Stimulated activated CD8-positive, alpha-beta memory T cell treated with anti-CD3 and anti-CD28 coated beads, Interleukin-7, amount 100 ng/mL, for 1 hour (primary cell): Measurements from ENCODE around the gene GALNS.
A peak's percentile ranks its signal among the peaks of the same experiment; 100 is the strongest.
"Not testable (repeated sequence)": the region's sequence is repeated elsewhere in the genome, so short reads cannot be mapped to it uniquely, and the experiment has no call there.

ENCODE experiments used
- DNase-seq, 2 donors: peaks; one replicate each; pipeline ENCODE4 v3.0.0-alpha.2; 2020; ENCODE audit warnings: low read depth in 2 of 2

Gene GALNS

GRCh38 chr16:88856828-88857727 lies at the start of gene GALNS, which contains the start of gene TRAPPC2L:
TSS of gene GALNS (minus strand) at chr16:88856947. CDS start at chr16:88856877, 70 bp downstream.
TSS of gene TRAPPC2L (plus strand) at chr16:88857127. CDS start at chr16:88857151, 24 bp downstream.
- peak; percentile 98 to 99 for DNase-seq

- DNase-seq: no peak
These were observed 49.3 kb upstream of the GALNS start for GRCh38 chr16:88906020-88906419.

- no peak for DNase-seq
These were observed 48.8 kb upstream of the GALNS start for GRCh38 chr16:88905563-88905962.

- no peak for DNase-seq
These were observed 48.1 kb upstream of the GALNS start for GRCh38 chr16:88904676-88905365.

GRCh38 chr16:88903267-88903666 lies 46.5 kb upstream of the GALNS start:
- no peak for DNase-seq

GRCh38 chr16:88902744-88903143 lies 46.0 kb upstream of the GALNS start:
- DNase-seq: no peak

GRCh38 chr16:88901718-88902337 lies 45.1 kb upstream of the GALNS start:
- no peak for DNase-seq

GRCh38 chr16:88900662-88901052 lies 43.9 kb upstream of the GALNS start:
- no peak for DNase-seq

- DNase-seq: no peak
These were observed 43.3 kb upstream of the GALNS start for GRCh38 chr16:88899901-88900661.

- DNase-seq: no peak
These were observed 41.1 kb upstream of the GALNS start for GRCh38 chr16:88897696-88898425.

- no peak for DNase-seq
These were observed 39.7 kb upstream of the GALNS start for GRCh38 chr16:88896238-88897070.

GRCh38 chr16:88895335-88895734 lies 38.6 kb upstream of the GALNS start:
- no peak for DNase-seq

GRCh38 chr16:88894681-88895300 lies 38.0 kb upstream of the GALNS start:
- DNase-seq: no peak

GRCh38 chr16:88894266-88894665 lies 37.5 kb upstream of the GALNS start:
- not testable (repeated sequence) for DNase-seq

GRCh38 chr16:88893127-88893968 lies 36.6 kb upstream of the GALNS start:
- no peak for DNase-seq

GRCh38 chr16:88892065-88892464 lies 35.3 kb upstream of the GALNS start:
- no peak for DNase-seq

GRCh38 chr16:88891083-88891482 lies 34.3 kb upstream of the GALNS start:
- DNase-seq: no peak

GRCh38 chr16:88889702-88890352 lies 33.1 kb upstream of the GALNS start:
- DNase-seq: not testable (repeated sequence)
